Motor neuron (in vitro differentiated cells): ENCODE data around the gene GIN1. TPM values are rescaled to one million over a fixed set of nuclear protein-coding genes. Genes with fewer than 3 reads are reported as not detected.
"Not testable (repeated sequence)": the region's sequence is repeated elsewhere in the genome, so short reads cannot be mapped to it uniquely, and the experiment has no call there.

Experiments used
- ATAC-seq, 8 experiments: fragments of 200-7000 bp; cut with Tn5 transposase; replicated peaks in 6 of 8; 2 replicates each; pipeline ENCODE4 v1.8.0; 2021; ENCODE audit warnings: mild to moderate bottlenecking in 8 of 8, moderate library complexity in 8 of 8
- H3K27ac ChIP-seq, 2 donors: fragments of 250-450 bp; sonication (Bioruptor Pico); 2 replicates each; pipeline ENCODE4 v1.9.0; 2021; ENCODE audit warnings: antibody characterized with exemption in 2 of 2, mild to moderate bottlenecking in 2 of 2, moderate library complexity in 1 of 2
- H3K4me1 ChIP-seq, 2 donors: fragments of 250-450 bp; sonication (Bioruptor Pico); replicated peaks in 1 of 2; 2 replicates each; pipeline ENCODE4 v1.6.1; 2021; ENCODE audit warnings: antibody characterized with exemption in 2 of 2, mild to moderate bottlenecking in 2 of 2, moderate library complexity in 1 of 2
- H3K4me3 ChIP-seq, 5 donors: fragments of 250-450 bp; sonication (Bioruptor Pico); 2 replicates each; pipeline ENCODE4 v1.9.0; 2021; ENCODE audit warnings: antibody characterized with exemption in 5 of 5, mild to moderate bottlenecking in 5 of 5, moderate library complexity in 4 of 5
- WGBS, 10 experiments: fragments of 450-650 bp; shearing (Covaris generic); methylation state at CpG; one replicate each; pipeline ENCODE4 v1.0.0; 2022; 5-methylcytosine and 5-hydroxymethylcytosine counted together
- in situ Hi-C, 9 experiments: fragments of 400-800 bp; cut with MboI; loops; one replicate each; pipeline ENCODE4 v1.15.0; 2021; ENCODE audit warnings: low sequenced_read_pairs in 9 of 9, low pct_unique_long_range_greater_than_20kb in 2 of 9; ENCODE audit not compliant: unreplicated experiment in 9 of 9
- total RNA-seq, 8 experiments: library from RNA; unstranded; fragments of 300-600 nt; gene quantifications; 2 replicates each; pipeline versions ENCODE4 v1.2.3 to v1.2.4, GENCODE V29; 2022

Gene GIN1
- total RNA-seq, 8 experiments from 2014 or later = 7.3 to 12.7 (median 10.8) TPM

- no peak overlapping the region for H3K27ac ChIP-seq
- ATAC-seq = no peak
- 62 to 100% (median 88%) methylated on average over 1 to 3 of the region's 3 CpGs; no CpG with 5 or more reads in 1 of the 10 experiments for WGBS, 10 experiments
- no peak overlapping the region for H3K4me3 ChIP-seq
- in situ Hi-C loops = no loop called here
- peaks cover 2 to 4% of the 10 kb centered on the region in 2 donors for H3K4me1 ChIP-seq
These were observed 60.4 kb downstream of the GIN1 start for GRCh38 chr5:103059525-103059924.

DNA sequence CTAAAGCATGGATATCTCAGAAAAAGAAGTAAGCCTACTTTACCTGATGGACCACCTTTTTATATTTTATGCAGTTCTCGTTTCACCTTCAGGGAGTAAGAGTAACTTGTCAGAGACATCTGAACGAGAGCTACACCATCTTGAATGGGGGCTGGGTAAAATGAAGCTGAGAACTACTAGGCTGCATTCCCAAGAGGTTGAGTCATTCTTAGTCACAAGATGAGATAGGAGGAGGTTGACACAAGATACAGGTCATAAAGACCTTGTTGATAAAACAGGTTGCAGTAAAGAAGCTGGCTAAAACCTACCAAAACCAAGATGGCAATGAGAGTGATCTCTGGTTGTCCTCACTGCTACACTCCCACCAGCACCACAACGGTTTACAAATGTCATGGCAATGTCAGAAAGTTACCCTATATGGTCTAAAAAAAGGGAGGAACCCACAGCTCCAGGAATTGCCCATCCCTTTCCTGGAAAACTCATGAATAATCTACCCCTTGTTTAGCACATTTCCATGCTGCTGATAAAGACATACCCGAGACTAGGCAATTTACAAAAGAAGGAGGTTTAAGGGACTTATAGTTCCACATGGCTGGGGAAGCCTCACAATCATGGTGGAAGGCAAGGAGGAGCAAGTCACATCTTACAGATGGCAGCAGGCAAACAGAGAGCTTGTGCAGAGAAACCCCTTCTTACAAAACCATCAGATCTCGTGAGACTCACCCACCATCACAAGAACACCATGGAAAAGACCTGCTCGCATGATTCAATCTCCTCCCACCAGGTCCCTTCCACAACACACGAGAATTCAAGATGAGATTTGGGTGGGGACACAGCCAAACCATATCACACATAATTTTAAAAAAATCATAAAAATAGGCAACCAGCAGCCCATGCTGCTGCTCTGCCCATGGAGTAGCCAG, 62.5 kb downstream of the GIN1 start:
- 31 to 97% (median 85%) methylated on average over 2 to 7 of the region's 7 CpGs for WGBS, 10 experiments
- peaks cover 2 to 4% of the 10 kb centered on the region in 2 donors for H3K4me1 ChIP-seq
- in situ Hi-C loops = no loop called here
- no peak overlapping the region for H3K27ac ChIP-seq
- H3K4me3 ChIP-seq = no peak overlapping the region
- ATAC-seq = peak in 3 of 8 experiments; percentile 57 to 89 (median 89)

DNA sequence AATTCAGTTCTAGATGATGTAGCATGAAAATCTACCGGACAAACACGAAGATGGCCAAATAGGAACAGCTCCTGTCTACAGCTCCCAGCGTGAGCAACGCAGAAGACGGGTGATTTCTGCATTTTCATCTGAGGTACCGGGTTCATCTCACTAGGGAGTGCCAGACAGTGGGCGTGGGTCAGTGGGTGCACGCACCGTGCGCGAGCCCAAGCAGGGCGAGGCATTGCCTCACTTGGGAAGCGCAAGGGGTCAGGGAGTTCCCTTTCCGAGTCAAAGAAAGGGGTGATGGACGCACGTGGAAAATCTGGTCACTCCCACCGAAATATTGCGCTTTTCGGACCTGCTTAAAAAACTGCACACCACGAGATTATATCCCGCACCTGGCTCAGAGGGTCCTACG, 73.2 kb downstream of the GIN1 start:
- not testable (repeated sequence) for H3K27ac ChIP-seq, H3K4me1 ChIP-seq, ATAC-seq, H3K4me3 ChIP-seq
- 45 to 100% (median 77%) methylated on average over 1 to 9 of the region's 22 CpGs; no CpG with 5 or more reads in 4 of the 10 experiments for WGBS, 10 experiments
- in situ Hi-C loops = loop anchor here in 2 of 9 experiments (25.0 kb wide), 2 partner anchors 259 to 459 kb away; no protein-coding TSS in a partner anchor

- peak in 2 of 8 experiments; percentile 36 to 66 for ATAC-seq
- 25 to 96% (median 70%) methylated on average over 3 to 4 of the region's 4 CpGs for WGBS, 10 experiments
- in situ Hi-C loops = loop anchor here in 2 of 9 experiments (25.0 kb wide), 2 partner anchors 254 to 454 kb away; no protein-coding TSS in a partner anchor
- H3K27ac ChIP-seq = no peak overlapping the region
- no peak overlapping the region for H3K4me3 ChIP-seq
- no peaks in the 10 kb centered on the region for H3K4me1 ChIP-seq
These were observed 78.8 kb downstream of the GIN1 start for GRCh38 chr5:103041071-103041676.

DNA sequence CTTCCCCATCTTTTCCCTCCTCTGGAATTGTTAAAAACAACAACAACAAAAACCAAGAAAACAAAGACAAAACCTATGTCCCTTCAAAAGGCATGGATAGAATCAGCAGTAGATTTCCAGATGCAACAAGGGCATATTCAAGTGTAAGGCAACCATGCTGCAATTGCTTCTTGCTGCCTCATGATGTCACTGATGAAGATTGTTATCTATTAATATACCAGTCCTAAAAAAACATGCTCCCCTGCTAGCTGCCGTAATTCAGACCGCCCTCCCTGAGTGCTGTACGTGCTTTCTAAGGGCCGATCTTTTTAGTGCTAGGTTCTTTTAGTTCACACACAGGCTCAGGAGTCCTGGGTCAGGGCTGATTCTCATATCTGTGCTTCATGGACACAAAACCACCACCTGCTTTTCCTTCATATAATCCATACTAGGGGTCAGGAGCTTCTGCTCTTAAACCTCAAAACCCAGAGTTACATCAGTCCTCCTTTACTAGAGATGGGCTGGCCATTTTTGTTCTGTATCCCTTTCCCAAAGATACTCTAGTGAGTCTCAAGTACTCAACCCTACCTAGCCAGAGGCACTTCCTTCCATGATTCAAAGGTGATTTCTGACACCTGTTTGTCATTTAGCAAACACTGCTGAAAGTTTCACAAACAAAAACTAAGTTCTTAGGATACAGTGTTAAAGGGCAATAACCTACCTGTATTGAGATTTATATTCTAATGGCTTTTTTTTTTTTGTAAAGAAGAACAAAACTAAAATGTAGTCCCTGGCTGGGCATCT, 82.1 kb downstream of the GIN1 start:
- in situ Hi-C loops = loop anchor here in 2 of 9 experiments (25.0 kb wide), 2 partner anchors 251 to 451 kb away; no protein-coding TSS in a partner anchor
- H3K4me1 ChIP-seq = no peaks in the 10 kb centered on the region
- 80 to 100% (median 95%) methylated on average over 1 to 4 of the region's 4 CpGs; no CpG with 5 or more reads in 2 of the 10 experiments for whole genome bisulfite sequencing, 10 experiments
- ATAC-seq = no peak
- H3K27ac ChIP-seq = no peak overlapping the region
- H3K4me3 ChIP-seq = no peak overlapping the region

DNA sequence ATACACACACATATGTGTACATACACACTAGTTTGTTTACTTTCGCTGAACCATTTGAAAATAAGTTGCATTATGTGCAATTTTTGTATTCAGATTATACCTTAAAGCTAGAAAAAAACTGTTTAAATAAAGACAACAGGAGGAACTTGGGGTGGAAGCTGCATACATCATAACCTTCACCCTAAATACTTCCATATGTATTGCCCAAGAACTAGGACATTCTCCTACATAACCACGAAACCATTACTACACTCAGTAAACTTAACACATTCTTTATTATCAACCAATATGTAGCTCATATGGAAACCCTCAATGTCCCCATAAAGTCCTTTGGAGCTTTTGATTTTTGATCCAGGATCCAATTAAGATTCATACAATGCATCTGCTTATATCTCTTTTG, 83.3 kb downstream of the GIN1 start:
- Histone ChIP-seq H3K4me1 (no peaks in the 10 kb centered on the region), H3K27ac (no peak overlapping the region), H3K4me3 (no peak overlapping the region)
- 64 to 100% (median 91%) methylated on average over 1 to 2 of the region's 2 CpGs; no CpG with 5 or more reads in 2 of the 10 experiments for WGBS, 10 experiments
- no peak for ATAC-seq
- in situ Hi-C loops = loop anchor here in 2 of 9 experiments (25.0 kb wide), 2 partner anchors 249 to 449 kb away; no protein-coding TSS in a partner anchor

Other genes starting within 250 kb of the GIN1 start
- gene PPIP5K2, start 163 bp upstream of the GIN1 start, total RNA-seq = 10 to 100 TPM; 36.2 to 54.5 (median 50.6) TPM
- 10 to 100 TPM; 13.0 to 51.5 (median 17.0) TPM for gene MACIR, start 138.6 kb upstream of the GIN1 start, total RNA-seq